IPS DF 4.7 (cell line): Measurements from ENCODE around the gene CEACAM21.

Source experiments
- DNase-seq: peaks from one replicate; pipeline ENCODE4 v3.0.0-alpha.2; 2013; ENCODE audit warnings: low spot score; ENCODE audit errors: extremely low read depth

CEACAM21 gene

GRCh38 chr19:41575998-41576397 is at the start of gene CEACAM21:
CEACAM21 (plus strand) TSS chr19:41576166; CDS start chr19:41576275, 109 bp downstream.
- DNase-seq = no peak

DNA sequence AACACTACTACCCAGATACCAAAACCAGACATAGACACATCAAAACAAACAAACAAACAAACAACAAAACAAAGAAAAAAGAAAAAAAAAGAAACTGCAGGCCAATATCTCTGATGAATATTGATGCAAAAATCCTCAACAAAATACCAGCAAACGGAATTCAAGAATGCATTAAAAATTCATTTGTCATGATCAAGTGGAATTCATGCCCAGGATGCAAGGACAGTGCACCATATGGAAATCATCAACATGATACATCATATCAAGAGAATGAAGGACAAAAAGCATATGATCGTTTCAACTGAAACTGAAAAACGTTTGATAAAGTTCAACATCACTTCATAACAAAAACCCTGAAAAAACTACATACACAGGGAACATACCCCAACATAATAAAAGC is 48.9 kb upstream of the CEACAM21 start:
- DNase-seq = no peak

DNA sequence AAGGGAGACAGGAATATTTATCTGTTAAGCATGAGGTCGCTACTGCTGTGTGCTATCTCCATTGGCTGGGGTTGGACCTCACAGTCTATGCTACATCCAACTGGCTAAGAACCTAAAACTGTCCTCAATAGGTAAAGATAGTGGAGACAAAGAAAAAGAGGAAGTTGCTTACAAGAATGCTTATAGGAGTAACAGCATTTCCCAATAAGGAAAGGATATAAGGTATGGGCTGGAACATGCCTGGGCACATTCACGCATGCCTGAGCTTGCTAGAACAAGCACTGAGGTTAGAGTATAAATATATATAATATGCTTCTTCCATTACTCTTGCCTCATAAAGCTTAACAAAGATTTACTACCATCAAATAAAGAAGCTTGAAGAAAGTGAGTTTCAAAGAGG is 47.9 kb upstream of the CEACAM21 start:
- no peak for DNase-seq

DNA sequence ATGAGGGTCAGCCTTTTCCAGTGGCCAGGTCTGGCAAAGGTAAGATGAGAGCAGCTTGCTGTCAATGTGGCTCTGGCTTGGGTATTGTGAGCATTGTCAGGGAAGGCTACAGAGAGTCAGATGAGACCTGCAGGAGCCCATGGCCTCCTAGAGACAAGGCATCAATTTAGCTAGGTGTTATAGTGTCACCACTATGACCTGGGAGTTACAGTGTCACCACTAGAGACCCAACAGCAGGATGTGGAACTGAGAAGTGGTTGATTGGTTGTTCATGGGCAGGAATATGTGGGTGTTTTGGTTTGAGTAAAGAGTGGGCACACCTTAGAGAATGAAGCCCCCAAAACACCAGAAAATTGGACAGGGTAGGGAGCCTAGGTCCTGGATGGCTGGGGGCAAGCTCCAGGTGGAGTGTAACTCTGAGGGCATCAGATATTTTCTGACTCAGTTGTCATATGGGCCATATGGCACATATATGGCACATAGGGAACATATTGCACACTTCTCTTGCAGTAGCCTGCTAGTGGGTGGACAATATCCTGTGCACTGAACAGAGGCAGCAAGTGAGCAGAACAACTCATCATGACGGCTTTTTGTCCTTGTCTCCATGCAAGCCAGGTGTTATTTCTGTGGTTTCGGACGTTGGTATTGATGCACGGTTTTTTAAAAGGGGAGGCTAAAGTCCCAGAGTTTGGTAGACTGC is 46.3 kb upstream of the CEACAM21 start:
- no peak for DNase-seq

- DNase-seq = no peak
Measured at GRCh38 chr19:41530184-41530534, 45.8 kb upstream of the CEACAM21 start.

DNA sequence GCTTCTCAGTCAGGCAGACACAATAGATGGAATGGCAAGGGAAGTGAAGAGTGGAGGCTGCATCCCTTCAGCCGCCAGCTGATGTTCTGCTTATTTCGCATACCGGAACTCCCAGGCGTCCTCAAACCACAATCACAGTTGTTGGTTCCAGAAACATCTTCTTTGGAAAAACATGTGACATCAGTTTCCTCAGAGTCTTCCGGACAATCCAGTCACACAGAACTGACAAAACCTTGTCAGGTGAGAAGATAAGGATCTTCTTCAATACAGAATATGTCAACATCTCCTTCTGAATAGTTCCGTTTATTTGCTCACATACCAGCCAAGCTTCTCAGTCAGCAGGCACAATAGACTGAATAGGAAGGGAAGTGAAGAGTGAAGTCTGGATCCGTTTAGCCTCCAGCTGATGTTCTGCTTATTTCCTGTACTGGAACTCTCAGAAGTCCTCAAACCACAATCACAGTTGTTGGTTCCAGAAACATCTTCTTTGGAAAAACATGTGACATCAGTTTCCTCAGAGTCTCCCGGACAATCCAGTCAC is 45.1 kb upstream of the CEACAM21 start:
- no peak for DNase-seq

GRCh38 chr19:41531438-41532311 is 44.3 kb upstream of the CEACAM21 start:
- no peak for DNase-seq

DNA sequence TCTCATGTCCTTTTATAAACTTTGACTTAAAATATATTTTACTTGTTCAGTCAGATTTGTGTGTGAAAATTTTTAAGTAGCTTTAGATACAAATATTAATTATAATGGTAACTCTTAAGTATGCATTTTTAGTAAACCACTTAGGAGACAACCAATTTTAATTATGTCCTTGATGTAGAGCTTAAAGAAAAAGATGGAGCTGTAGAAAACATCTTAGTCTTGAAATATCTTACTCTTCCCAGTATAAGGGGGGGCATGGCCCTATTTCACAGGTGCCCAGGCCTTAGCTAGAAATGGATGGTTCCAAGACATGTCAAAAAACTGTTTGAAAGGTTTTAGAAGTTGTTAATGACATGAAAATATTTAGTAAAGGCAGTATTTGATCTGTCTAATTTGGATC is 43.4 kb upstream of the CEACAM21 start:
- no peak for DNase-seq

DNA sequence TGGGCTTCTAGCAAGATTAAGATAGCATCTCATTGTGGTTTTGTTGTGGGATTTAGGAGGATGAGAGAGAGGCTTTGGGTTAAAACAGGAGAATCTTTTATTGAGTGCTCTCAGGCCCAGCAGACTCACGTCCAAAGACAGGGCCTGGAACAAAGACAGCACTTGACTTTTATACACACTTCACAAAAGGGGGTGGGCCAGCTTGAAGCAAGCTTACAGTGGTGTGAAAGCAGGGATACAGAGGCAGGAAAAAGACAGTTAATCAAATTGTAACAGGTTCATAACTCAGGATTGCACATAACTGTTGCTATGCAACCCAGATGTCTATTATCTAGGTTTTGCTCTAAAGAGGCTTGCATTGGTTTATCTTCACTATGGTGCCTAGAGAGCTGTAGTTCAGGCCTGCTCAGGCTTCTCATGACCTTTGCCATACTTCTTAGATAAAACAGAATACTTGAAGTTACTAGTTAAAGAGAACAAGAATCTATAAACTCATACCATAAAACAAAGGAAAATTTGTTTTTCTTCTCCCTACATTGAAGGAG is 42.2 kb upstream of the CEACAM21 start:
- no peak for DNase-seq

GRCh38 chr19:41535029-41535622 is 40.8 kb upstream of the CEACAM21 start:
- DNase-seq = no peak

- no peak for DNase-seq
Measured at GRCh38 chr19:41537789-41538188, 38.2 kb upstream of the CEACAM21 start.

- no peak for DNase-seq
Measured at GRCh38 chr19:41540041-41540695, 35.8 kb upstream of the CEACAM21 start.

GRCh38 chr19:41541990-41542584 is 33.9 kb upstream of the CEACAM21 start:
- no peak for DNase-seq

DNA sequence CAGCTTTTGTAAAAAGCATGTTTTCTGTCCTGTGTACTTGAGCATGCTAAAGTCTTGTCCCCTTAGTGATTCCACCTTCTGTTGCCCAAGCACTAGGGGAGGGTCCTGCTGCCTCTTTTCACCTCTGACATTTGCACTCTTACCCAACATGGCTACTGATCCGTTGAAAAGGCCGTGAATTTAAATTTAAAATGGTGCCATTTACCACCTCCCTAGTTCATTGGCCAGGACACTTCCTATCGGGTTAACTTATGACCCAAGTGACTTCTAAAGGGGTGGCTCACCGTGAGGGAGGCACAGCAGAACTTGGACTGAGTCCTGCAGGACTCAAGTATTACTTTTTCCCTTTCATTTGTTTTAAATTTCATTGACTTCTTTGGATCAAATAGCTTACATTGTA is 33.3 kb upstream of the CEACAM21 start:
- no peak for DNase-seq

- no peak for DNase-seq
Measured at GRCh38 chr19:41543582-41543981, 32.4 kb upstream of the CEACAM21 start.

DNA sequence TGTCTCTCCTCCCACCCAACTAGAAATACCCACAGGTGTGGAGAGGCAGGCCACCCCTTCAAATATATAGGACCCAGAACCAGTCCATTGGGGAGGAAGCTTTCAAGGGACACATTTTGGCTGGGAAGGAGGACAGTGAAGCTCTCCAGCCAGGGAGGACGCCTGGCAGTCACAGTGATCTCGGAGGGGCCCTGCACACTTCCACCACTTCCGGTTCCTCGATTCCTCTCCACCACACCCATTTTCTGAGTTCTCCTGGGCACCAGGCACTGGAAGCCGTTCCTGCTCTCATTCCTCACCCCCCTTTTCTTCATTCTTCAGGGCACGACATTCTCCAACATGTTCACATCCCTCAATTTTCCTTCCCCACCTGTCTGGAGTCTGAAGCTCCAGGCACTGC is 30.4 kb upstream of the CEACAM21 start:
- DNase-seq = no peak

GRCh38 chr19:41546386-41546789 is 29.6 kb upstream of the CEACAM21 start:
- DNase-seq = no peak

DNA sequence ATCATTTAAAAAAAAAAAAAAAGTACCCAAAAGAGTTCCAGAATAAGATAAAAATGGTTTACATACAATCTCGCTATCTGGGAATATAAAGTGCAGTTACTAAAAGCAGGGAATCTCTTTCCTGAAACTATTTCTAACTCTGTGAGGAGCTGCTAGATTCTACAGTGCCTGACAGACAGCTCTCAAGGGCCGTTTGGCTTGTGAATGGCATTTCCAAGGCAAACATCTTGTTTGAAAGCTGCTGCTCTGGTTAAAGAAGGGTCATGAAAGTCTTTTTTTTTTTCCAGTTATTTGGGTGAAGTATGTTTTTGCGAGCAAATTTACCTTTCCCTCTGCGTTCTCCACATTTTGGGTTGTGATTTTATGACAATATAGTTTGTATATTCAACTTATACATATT is 29.0 kb upstream of the CEACAM21 start:
- DNase-seq = no peak

GRCh38 chr19:41547569-41547968 is 28.4 kb upstream of the CEACAM21 start:
- DNase-seq = no peak

DNA sequence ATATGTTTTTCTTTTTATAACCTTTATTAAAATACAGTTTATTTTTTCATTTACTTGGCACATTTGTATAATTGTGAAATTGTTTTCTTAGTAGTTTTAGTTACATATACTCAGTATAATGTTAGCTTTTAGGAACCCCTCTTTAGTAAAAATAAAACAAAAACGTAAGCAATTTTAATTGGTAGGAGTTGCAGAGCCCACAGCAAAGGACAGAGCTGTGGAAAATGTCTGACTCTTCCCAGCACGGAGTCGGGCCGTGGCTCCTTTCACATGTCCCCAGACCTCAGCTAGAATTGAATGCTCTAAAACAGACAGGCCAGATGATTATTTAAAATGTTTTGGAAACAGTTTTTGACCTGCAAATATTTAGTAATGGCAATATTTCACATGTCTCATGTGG is 27.9 kb upstream of the CEACAM21 start:
- DNase-seq = no peak
